Tongue (tissue), 2 donors: ENCODE data around the gene GATA6. TPM values are rescaled to one million over a fixed set of nuclear protein-coding genes. Genes with fewer than 3 reads are reported as not detected.
"Not testable (repeated sequence)": the region's sequence is repeated elsewhere in the genome, so short reads cannot be mapped to it uniquely, and the experiment has no call there.

ENCODE experiments used
- DNase-seq: peaks from one replicate; pipeline ENCODE4 v3.0.0-alpha.2; 2015
- total RNA-seq: library from RNA; depleted of rRNA; stranded (reverse); fragments of >200 nt; gene quantifications from one replicate; pipeline ENCODE4 v1.2.3, GENCODE V29; 2014

The GATA6 gene
- total RNA-seq, 1 donor from 2014 or later: 2.2 TPM

- DNase-seq: no peak
Measured at GRCh38 chr18:22204996-22205395, 35.6 kb downstream of the GATA6 start.

DNA sequence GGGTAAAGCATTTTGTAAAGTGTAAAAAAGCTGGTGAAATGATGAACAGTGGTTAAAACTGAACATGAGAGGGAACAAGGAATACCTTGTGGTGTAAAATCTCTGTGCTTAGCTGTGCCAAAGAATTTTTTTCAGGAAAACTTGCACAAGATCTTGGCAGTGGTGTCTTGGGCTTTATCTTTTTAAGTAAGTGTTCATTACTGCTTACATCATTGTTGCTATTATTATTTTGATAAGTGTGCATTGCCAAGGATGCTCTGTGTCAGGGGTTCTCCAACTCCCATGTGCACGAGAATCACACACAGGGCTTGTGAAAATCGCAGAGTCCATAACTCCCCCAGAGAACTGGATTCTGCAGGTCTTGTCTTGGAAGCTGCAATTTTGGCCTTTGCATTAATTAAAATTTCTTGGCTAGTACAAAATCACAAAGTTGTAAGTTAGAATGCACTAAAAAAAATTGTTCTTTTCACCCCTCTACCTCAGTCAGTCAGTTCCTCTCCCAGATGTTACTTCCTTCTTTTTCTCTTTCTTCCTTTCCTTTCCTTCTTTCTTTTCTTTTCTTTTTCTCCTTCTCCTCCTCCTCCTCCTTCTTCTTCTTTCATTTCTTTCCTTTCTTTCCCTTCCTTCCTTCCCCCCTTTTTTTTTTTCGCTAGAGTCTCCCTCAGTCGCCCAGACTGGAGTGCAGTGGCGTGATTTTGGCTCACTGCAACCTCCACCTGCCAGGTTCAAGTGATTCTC is 37.8 kb downstream of the GATA6 start:
- DNase-seq: no peak

DNA sequence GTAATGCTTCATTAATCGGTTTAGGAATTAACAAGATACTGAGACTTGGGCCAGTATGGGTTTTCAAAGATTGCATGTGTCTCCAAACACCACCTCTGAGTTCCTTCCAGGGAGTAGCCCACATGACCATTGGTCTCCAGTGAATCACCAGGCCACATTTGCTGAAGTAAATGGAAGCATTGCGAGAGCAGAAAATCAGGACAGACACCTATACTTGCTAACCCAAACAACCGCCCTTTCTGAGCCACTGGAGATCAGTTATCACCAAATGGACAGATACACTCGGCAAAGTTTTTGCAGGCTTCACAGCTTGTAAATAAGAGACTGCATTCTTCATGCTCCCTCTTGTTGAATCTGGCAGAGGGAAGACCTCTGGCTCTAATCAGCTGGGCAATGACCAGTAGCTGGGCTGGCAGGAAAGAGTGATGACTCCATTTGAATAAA is 40.9 kb downstream of the GATA6 start:
- no peak for DNase-seq

DNA sequence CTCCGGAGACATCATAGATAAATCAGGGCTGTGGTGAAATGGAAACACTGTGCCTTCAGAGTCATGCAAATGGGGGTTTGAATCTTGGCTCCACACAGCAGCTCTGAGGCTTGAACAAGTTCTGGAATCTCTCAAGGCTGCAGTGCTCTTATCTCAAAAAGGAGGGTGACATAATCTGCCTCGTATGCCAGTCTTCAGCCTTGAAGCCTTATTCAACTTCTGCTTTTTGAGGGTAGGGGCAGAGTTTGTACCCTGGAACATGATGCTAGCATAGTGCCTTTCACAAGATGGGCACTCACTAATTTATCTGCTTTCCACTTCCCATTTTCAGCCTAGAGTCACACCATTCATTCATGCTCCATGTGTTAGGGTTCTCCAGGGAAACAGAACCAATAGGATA is 42.3 kb downstream of the GATA6 start:
- DNase-seq: no peak

DNA sequence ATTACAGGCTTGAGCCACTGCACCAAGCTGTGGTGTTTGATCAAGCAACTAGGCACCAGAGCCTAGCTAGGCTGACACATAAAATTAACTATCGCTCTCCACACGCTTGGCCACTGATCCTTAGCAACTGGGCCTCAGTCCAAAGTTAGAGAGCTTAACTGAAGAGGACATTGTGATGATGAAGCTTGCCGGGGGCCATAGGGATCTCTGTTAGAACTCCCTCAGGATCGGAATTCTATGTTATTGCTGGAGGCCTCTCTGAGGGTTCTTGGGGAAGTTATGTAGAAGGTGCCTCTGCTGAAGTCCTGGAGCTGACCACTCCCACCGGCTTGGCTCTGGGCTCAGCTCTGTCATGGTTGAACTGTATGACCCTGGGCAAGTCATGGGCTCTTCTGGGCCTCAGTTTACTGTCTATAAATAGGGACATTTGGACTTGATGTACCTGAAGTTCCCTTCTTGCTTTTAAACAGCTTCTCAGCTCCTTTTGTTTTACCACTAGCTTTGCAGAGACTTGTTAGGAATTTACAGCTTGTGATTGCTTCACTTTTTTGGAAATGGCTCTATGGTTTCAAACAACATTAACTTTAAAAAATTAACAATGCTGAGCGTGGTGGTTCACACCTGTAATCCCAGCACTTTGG is 44.1 kb downstream of the GATA6 start:
- DNase-seq: no peak

DNA sequence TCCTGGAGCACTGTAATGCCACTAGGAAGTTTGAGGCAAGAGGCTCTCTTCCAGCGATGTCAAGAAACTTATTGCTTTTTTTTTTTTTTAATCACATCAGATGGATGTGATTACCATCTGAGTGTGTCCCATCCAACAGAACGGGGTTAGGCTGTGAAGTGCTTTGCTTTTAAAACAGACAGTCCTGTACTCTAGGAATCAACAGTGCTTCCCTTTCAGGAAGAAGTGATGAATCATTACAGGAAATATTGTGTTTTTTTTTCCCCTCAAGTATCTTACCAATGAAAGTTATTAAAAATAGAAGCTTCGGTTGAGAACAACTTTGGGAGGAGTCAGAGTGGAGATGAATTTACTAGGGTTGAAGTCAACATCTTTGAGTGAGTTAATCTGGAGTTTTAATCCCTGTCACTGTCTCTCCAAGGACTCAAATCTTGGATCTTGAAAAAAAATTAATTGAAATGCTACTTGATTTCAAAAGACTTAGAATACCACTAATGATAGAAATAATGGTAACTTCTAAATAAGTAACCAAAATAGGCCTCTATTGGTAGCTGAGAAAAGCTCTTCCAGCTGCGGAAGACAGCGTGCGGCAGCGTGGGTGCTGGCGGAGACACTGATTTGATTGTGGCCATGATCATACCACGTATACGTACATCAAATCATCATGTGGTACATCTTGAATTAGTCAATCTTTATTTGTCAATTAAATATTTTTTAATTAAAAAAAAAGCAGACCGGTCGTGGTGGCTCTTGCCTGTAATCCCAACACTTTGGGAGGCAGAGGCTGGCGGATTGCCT is 45.5 kb downstream of the GATA6 start:
- DNase-seq: no peak

DNA sequence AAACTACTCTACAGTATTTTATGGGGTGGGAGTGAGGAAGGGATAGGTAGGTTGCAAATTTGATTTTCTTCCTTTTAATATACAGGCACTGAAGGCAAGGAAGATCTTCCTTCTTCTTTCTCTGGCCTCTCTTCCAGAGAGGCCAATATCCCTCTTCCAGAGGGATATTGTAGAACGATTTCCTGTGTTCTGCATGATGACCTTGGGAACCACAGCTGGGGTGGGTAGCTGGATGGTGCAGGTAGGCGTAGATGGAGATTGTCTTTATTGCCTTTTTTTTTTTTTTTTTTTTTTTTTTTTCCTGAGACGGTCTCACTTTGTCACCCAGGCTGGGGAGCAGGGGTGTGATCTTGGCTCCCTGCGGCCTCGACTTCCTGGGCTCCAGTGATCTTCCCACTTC is 49.4 kb downstream of the GATA6 start:
- DNase-seq: no peak

GRCh38 chr18:22219568-22220355 is 50.4 kb downstream of the GATA6 start:
- no peak for DNase-seq

DNA sequence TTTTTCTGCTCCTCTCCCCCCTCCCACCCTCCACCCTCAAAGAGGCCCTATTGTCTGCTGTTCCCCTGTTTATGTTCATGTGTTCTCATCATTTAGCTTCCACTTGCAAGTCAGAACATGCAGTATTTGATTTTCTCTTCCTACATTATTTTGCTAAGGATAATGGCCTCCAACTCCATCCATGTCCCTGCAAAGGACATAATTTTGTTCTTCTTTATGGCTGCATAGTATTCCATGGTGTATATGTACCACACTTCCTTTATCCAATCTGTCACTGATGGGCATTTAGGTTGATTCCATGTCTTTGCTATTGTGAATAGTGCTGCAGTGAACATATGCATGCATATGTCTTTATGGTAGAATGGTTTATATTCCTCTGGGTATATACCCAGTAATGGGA is 51.2 kb downstream of the GATA6 start:
- not testable (repeated sequence) for DNase-seq

- DNase-seq: no peak
Measured at GRCh38 chr18:22221350-22221749, 52.0 kb downstream of the GATA6 start.

DNA sequence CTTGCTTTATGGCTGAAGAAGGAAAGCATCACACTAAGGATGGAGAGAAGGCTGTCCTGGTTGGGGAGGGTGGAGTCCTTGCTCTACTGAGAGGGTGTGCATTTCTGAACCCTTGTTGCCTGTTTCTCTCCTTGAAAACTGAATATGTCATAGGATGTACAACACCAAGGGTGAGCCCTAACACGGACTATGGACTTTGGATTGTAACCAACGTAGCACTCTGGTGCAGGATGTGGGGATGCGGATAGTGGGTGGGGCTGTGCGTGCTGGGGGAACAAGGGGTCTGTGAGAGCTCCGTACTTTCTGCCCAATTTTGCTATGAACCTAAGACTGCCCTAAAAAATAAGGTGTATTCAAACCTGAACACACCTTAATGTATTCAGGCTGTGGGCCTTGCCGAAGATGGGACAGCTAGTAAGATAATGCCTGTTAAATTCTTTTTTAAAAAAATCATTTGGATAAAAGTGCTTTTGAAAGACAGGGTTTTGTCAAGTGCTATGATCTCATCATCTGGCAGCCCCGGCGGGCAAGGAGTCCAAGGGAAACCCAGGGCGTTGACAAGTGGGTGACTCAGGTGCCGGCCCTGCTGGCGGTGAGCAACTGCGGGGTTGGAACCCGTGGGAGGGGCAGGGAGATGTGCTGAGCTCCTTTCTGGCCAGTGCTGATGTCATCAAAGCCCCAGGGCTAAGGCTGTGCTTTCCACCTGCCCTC is 54.0 kb downstream of the GATA6 start:
- peak; percentile 47 for DNase-seq

- DNase-seq: no peak
Measured at GRCh38 chr18:22223965-22224322, 54.6 kb downstream of the GATA6 start.

GRCh38 chr18:22224339-22224738 is 55.0 kb downstream of the GATA6 start:
- DNase-seq: no peak

- no peak for DNase-seq
Measured at GRCh38 chr18:22226801-22227200, 57.4 kb downstream of the GATA6 start.

DNA sequence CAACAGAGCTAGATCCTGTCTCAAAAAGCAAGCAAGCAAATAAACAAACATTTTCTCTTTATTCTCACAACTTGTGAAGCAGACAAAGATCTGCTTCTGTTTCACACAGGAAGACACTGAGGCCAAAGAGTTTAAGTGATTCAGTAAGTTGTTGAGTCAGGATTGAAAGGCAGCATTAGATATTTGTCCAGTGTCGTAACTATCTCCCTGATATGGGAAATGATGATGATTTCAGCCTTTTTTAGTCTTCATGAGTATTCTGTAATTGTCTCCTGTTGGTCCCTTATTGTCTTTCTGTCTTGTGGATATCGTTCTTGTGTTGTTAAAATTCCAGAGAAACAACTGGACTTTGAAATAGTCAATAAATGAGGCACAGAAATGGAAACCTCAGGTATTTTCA is 59.6 kb downstream of the GATA6 start:
- no peak for DNase-seq

DNA sequence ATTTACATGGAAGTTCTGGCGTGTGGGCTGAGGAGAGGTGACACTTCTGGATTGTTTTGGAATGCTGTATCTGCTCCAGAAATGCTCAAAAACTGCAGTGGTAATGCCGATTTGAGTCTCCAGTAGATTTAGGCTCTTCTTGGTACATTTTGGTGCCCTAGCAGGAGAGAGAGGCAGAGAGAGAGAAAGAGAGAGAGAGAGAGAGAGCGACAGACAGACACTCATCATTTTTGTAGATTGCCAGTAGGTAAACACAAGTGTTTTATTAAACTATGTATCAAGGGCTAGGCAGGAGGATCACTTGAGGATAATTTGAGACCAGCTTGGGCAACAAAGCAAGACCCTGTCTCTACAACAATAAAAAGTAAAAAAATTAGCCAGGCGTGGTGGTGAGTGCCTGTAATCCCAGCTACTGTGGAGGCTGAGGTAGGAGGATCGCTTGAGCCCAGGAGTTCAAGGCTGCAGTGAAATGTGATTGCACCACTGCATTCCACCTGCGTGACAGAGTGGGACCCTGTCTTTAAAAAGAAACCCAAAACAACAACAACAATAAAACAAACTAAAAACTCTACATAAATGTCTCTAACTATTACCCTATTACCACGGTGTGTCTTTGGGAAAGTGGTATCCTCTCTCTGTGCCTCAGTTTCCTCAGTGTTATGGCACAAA is 60.2 kb downstream of the GATA6 start:
- DNase-seq: no peak

DNA sequence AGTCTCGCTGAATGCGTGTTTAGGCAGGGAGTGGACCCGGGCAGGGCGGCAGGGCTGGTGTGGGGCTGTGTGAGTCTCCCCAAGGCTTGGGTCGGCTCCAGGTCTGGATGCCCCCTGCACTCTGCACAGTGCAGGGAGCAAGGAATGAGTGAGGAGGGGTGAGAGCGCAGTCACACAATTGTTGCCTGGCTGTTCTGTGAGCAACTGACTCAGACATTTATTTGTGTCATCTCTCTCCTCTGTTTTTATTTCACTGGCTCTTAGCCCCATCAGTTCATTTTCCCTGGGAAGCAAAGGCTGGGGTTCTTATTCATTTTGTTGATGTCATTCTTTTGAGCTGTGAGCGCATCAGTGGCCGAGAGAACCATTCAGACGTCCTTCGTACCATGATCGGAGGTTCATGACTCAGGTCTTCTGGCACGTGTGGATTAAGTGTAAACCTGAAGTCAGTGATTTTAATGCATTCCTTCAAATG is 61.1 kb downstream of the GATA6 start:
- DNase-seq: no peak

DNA sequence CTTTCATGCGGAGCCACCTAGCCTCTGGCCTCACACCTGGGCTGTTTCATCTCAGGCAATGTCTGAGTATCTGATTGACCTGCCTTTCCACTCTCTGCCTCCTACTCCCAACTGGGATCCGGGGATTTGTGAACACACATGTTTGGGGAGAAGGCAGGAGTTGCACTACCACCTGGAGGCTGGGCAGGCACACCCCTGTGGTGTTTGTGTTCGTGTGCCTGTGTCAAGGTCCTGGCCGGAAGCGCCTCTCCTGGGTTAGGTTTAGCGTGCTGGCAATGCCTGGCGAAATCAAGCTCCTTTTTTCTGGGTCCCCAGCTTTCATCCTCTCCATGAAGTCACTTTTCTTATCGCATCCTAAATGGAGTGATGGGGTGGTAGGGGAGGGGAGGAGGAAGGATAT is 63.9 kb downstream of the GATA6 start:
- DNase-seq: no peak

GRCh38 chr18:22238036-22238435 is 68.6 kb downstream of the GATA6 start:
- no peak for DNase-seq

GRCh38 chr18:22238681-22239080 is 69.3 kb downstream of the GATA6 start:
- no peak for DNase-seq

DNA sequence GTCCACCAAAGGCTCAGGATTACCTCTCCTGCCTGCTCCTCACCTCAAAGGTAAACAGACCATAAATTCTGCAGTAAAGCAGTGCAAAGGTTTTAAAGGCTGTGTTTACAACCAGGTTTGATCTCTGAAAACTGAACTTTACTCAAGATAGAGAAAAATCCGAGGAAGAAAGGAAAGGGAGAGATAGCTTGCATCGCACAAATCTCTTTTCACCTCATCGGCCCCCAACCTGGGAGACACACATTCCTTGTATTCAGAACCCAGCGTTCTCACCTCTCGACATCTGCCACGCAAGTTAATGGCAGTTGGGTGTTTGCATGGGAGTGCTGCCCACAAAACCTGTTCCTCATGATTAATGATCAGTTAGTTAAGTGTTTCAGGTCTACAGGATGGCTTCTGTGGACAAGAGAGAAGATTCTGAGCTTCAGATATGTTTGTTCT is 72.6 kb downstream of the GATA6 start:
- no peak for DNase-seq
